ENCODE results near the gene PPP2R5B.

The PPP2R5B gene

GRCh38 chr11:64891880-64892279 lies 32.6 kb upstream of the PPP2R5B start:
- Histone ChIP-seq H3K79me1 (ENCODE audit: low read length) (peaks cover 6% of the 10 kb centered on the region), H2BK5ac (ENCODE audit: low read depth, low read length, poor library complexity) (no peak overlapping the region), H3K27me3 (ENCODE audit: insufficient read depth, low read length) (no peaks in the 10 kb centered on the region), H3K27ac (ENCODE audit: low read depth, low read length) (no peak overlapping the region), H3K14ac (ENCODE audit: low read length) (no peak overlapping the region), H2BK12ac (ENCODE audit: low read length) (no peak overlapping the region), H3K23ac (ENCODE audit: low read length) (no peak overlapping the region), H2AK5ac (ENCODE audit: low read length) (no peak overlapping the region), H3K9ac (ENCODE audit: low read length) (no peak overlapping the region), H3K4ac (ENCODE audit: low read depth, low read length) (no peak overlapping the region), H4K8ac (ENCODE audit: low read depth, low read length) (no peak overlapping the region), H4K91ac (ENCODE audit: low read depth, low read length) (no peak overlapping the region), H3K18ac (ENCODE audit: low read length) (no peak overlapping the region), H3K4me3 (ENCODE audit: low read depth, low read length) (no peak overlapping the region), H3K36me3 (ENCODE audit: control insufficient read depth in 1 of 2, insufficient read depth in 2 of 2, low read length in 2 of 2) (peaks cover 22 to 23% of the 10 kb centered on the region in 2 experiments), H3K9me3 (ENCODE audit: insufficient read depth, low read depth, low read length) (no peaks in the 10 kb centered on the region), H4K12ac (ENCODE audit: low read depth, low read length) (no peak overlapping the region), H2AFZ (ENCODE audit: insufficient read depth, low read length, poor library complexity) (no peak overlapping the region), H3K79me2 (ENCODE audit: control insufficient read depth, insufficient read depth, low read length, poor library complexity) (no peaks in the 10 kb centered on the region), H3K4me2 (ENCODE audit: low read length) (no peak overlapping the region), H3K4me1 (ENCODE audit: control insufficient read depth in 1 of 2, insufficient read depth in 2 of 2, low read length in 2 of 2) (peaks cover 7 to 9% of the 10 kb centered on the region in 2 experiments), H2BK120ac (ENCODE audit: insufficient read depth, low read length, poor library complexity) (no peak overlapping the region)
- no peak for DNase-seq
- no CpG with 5 or more reads among the region's 5 CpGs for WGBS (ENCODE audit: extremely low coverage, insufficient coverage, insufficient read length)

- Histone ChIP-seq H3K4me3 (ENCODE audit: low read depth, low read length) (no peak overlapping the region), H3K9me3 (ENCODE audit: insufficient read depth, low read depth, low read length) (no peaks in the 10 kb centered on the region), H4K91ac (ENCODE audit: low read depth, low read length) (no peak overlapping the region), H4K12ac (ENCODE audit: low read depth, low read length) (no peak overlapping the region), H3K27me3 (ENCODE audit: insufficient read depth, low read length) (no peaks in the 10 kb centered on the region), H3K23ac (ENCODE audit: low read length) (no peak overlapping the region), H2BK12ac (ENCODE audit: low read length) (no peak overlapping the region), H3K9ac (ENCODE audit: low read length) (no peak overlapping the region), H3K79me2 (ENCODE audit: control insufficient read depth, insufficient read depth, low read length, poor library complexity) (no peaks in the 10 kb centered on the region), H2BK120ac (ENCODE audit: insufficient read depth, low read length, poor library complexity) (no peak overlapping the region), H3K4me2 (ENCODE audit: low read length) (no peak overlapping the region), H3K36me3 (ENCODE audit: control insufficient read depth in 1 of 2, insufficient read depth in 2 of 2, low read length in 2 of 2) (peaks cover 26 to 29% of the 10 kb centered on the region in 2 experiments), H2AK5ac (ENCODE audit: low read length) (no peak overlapping the region), H2AFZ (ENCODE audit: insufficient read depth, low read length, poor library complexity) (no peak overlapping the region), H3K14ac (ENCODE audit: low read length) (no peak overlapping the region), H3K27ac (ENCODE audit: low read depth, low read length) (no peak overlapping the region), H2BK5ac (ENCODE audit: low read depth, low read length, poor library complexity) (no peak overlapping the region), H4K8ac (ENCODE audit: low read depth, low read length) (no peak overlapping the region), H3K79me1 (ENCODE audit: low read length) (peaks cover 6% of the 10 kb centered on the region), H3K4ac (ENCODE audit: low read depth, low read length) (no peak overlapping the region), H3K18ac (ENCODE audit: low read length) (no peak overlapping the region), H3K4me1 (ENCODE audit: control insufficient read depth in 1 of 2, insufficient read depth in 2 of 2, low read length in 2 of 2) (peaks cover 7% of the 10 kb centered on the region in 2 experiments)
- WGBS (ENCODE audit: extremely low coverage, insufficient coverage, insufficient read length), result no CpG with 5 or more reads among the region's 11 CpGs
- no peak for DNase-seq
Measured at GRCh38 chr11:64892411-64892831, 32.1 kb upstream of the PPP2R5B start.

GRCh38 chr11:64892838-64893193 lies 31.7 kb upstream of the PPP2R5B start:
- Histone ChIP-seq H3K79me2 (ENCODE audit: control insufficient read depth, insufficient read depth, low read length, poor library complexity) (no peaks in the 10 kb centered on the region), H3K9me3 (ENCODE audit: insufficient read depth, low read depth, low read length) (no peaks in the 10 kb centered on the region), H3K27me3 (ENCODE audit: insufficient read depth, low read length) (no peaks in the 10 kb centered on the region), H3K14ac (ENCODE audit: low read length) (no peak overlapping the region), H3K4me1 (ENCODE audit: control insufficient read depth in 1 of 2, insufficient read depth in 2 of 2, low read length in 2 of 2) (peaks cover 4 to 7% of the 10 kb centered on the region in 2 experiments), H2AFZ (ENCODE audit: insufficient read depth, low read length, poor library complexity) (no peak overlapping the region), H3K9ac (ENCODE audit: low read length) (no peak overlapping the region), H3K27ac (ENCODE audit: low read depth, low read length) (no peak overlapping the region), H2BK12ac (ENCODE audit: low read length) (no peak overlapping the region), H2BK120ac (ENCODE audit: insufficient read depth, low read length, poor library complexity) (no peak overlapping the region), H2AK5ac (ENCODE audit: low read length) (no peak overlapping the region), H3K79me1 (ENCODE audit: low read length) (peaks cover 4% of the 10 kb centered on the region), H3K18ac (ENCODE audit: low read length) (no peak overlapping the region), H3K4me2 (ENCODE audit: low read length) (no peak overlapping the region), H4K12ac (ENCODE audit: low read depth, low read length) (no peak overlapping the region), H3K23ac (ENCODE audit: low read length) (no peak overlapping the region), H4K91ac (ENCODE audit: low read depth, low read length) (no peak overlapping the region), H3K4ac (ENCODE audit: low read depth, low read length) (no peak overlapping the region), H3K4me3 (ENCODE audit: low read depth, low read length) (no peak overlapping the region), H2BK5ac (ENCODE audit: low read depth, low read length, poor library complexity) (no peak overlapping the region), H3K36me3 (ENCODE audit: control insufficient read depth in 1 of 2, insufficient read depth in 2 of 2, low read length in 2 of 2) (peaks cover 30 to 33% of the 10 kb centered on the region in 2 experiments), H4K8ac (ENCODE audit: low read depth, low read length) (no peak overlapping the region)
- WGBS (ENCODE audit: extremely low coverage, insufficient coverage, insufficient read length), result no CpG with 5 or more reads among the region's 10 CpGs
- no peak for DNase-seq

- Histone ChIP-seq H3K4me3 (ENCODE audit: low read depth, low read length) (no peak overlapping the region), H3K79me1 (ENCODE audit: low read length) (no peaks in the 10 kb centered on the region), H3K79me2 (ENCODE audit: control insufficient read depth, insufficient read depth, low read length, poor library complexity) (no peaks in the 10 kb centered on the region), H3K4me2 (ENCODE audit: low read length) (no peak overlapping the region), H4K91ac (ENCODE audit: low read depth, low read length) (no peak overlapping the region), H2AK5ac (ENCODE audit: low read length) (no peak overlapping the region), H4K8ac (ENCODE audit: low read depth, low read length) (no peak overlapping the region), H3K18ac (ENCODE audit: low read length) (no peak overlapping the region), H2AFZ (ENCODE audit: insufficient read depth, low read length, poor library complexity) (no peak overlapping the region), H3K4me1 (ENCODE audit: control insufficient read depth in 1 of 2, insufficient read depth in 2 of 2, low read length in 2 of 2) (peaks cover 0 to 3% of the 10 kb centered on the region in 2 experiments), H3K9ac (ENCODE audit: low read length) (no peak overlapping the region), H3K36me3 (ENCODE audit: control insufficient read depth in 1 of 2, insufficient read depth in 2 of 2, low read length in 2 of 2) (peaks cover 36 to 39% of the 10 kb centered on the region in 2 experiments), H3K9me3 (ENCODE audit: insufficient read depth, low read depth, low read length) (no peaks in the 10 kb centered on the region), H2BK5ac (ENCODE audit: low read depth, low read length, poor library complexity) (no peak overlapping the region), H3K27me3 (ENCODE audit: insufficient read depth, low read length) (no peaks in the 10 kb centered on the region), H3K14ac (ENCODE audit: low read length) (no peak overlapping the region), H3K27ac (ENCODE audit: low read depth, low read length) (no peak overlapping the region), H2BK12ac (ENCODE audit: low read length) (no peak overlapping the region), H3K23ac (ENCODE audit: low read length) (no peak overlapping the region), H3K4ac (ENCODE audit: low read depth, low read length) (no peak overlapping the region), H2BK120ac (ENCODE audit: insufficient read depth, low read length, poor library complexity) (no peak overlapping the region), H4K12ac (ENCODE audit: low read depth, low read length) (no peak overlapping the region)
- DNase-seq, result no peak
- WGBS (ENCODE audit: extremely low coverage, insufficient coverage, insufficient read length), result no CpG with 5 or more reads among the region's 25 CpGs
Measured at GRCh38 chr11:64893194-64894069, 31.1 kb upstream of the PPP2R5B start.

Measured in trophoblast cell (in vitro differentiated cells and primary cell).